Measurements from ENCODE around the gene HEMGN.

DNA sequence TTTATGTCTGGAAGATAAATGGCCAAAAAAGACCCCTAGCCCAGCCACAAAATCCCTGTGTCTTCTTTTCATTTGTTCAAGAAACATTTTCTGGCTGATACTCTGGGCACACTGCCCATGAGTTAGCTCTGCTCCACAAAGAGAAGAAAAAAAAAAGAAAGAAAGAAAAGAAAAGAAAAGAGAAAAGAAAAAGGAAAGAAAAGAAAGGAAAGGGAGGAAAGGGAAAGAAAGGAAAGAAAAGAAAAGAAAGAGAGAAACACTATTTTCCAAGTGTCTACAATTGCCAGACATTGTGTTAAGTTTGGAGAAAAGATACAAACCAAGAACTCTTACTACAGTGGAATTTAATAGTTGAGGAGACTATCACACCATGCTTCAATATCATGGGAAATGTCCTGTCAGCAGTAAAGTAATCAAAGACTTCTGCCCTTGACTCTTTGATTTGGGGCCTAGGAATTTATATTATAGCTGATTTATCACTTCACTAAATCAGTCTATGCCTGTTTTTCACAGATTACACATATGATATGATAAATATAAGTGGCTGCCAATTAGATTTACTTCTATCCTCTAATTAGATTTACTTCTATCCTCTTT is 18.7 kb downstream of the HEMGN start:
- TF ChIP-seq POLR2A (IDR thresholded peaks at IDR 0.05): no peak
- TF ChIP-seq, protein P1, sequence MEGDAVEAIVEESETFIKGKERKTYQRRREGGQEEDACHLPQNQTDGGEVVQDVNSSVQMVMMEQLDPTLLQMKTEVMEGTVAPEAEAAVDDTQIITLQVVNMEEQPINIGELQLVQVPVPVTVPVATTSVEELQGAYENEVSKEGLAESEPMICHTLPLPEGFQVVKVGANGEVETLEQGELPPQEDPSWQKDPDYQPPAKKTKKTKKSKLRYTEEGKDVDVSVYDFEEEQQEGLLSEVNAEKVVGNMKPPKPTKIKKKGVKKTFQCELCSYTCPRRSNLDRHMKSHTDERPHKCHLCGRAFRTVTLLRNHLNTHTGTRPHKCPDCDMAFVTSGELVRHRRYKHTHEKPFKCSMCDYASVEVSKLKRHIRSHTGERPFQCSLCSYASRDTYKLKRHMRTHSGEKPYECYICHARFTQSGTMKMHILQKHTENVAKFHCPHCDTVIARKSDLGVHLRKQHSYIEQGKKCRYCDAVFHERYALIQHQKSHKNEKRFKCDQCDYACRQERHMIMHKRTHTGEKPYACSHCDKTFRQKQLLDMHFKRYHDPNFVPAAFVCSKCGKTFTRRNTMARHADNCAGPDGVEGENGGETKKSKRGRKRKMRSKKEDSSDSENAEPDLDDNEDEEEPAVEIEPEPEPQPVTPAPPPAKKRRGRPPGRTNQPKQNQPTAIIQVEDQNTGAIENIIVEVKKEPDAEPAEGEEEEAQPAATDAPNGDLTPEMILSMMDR (IDR thresholded peaks at IDR 0.05): no peak
- TF ChIP-seq POLR2AphosphoS5 (IDR thresholded peaks at IDR 0.05): no peak
- TF ChIP-seq EP300 (IDR thresholded peaks at IDR 0.05; ENCODE audit: low read depth): no peak
